GM19239 (cell line): ENCODE data around the gene DGUOK.

ENCODE experiments used
- DNase-seq: peaks from one replicate; pipeline ENCODE4 v3.0.0; 2011; ENCODE audit warnings: low spot score; ENCODE audit not compliant: insufficient read length
- FAIRE-seq: peaks from 2 replicates; lab custom pipeline; 2011; peaks lifted over from hg19 to GRCh38; lab: Jason Lieb, UNC

Gene DGUOK

DNA sequence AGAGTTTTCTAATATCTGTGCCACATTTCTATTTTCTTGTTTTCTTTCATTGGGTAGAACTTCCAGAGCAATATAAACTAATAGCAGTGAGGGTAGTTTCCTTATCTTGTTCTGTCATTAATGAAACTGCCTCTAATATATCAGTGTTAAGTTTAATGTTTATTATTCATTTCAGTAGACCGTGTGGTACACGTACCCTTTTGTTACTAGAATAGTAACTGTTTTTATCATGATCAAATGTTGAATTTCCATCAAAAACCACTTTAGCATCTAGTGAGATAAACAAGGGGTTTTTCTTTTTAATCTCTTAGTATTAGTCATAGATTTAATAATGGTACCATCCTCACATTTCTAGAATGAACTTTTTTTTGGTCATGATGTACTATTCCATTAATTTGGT is 16.0 kb downstream of the DGUOK start:
- no peak for FAIRE-seq

DNA sequence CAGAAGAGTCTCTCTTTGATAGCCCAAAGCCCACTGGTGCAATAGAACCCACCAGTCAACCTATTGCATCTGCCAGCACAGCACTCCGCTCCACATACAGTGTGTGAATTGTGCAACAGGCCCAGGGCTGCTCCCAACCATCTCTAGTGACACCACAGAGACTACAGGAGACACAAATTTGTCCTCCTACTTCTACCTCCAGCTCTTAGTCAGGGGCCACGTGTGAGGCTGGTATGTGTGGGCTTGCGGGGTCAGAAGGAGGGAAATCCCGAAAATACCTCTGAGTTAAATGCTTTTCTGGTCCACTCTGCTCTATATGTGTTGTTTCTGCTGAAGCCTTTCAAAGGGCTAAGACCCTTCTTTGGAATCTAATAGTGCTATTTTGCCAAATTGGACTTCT is 18.0 kb downstream of the DGUOK start:
- no peak for DNase-seq
- FAIRE-seq: no peak

More for the DNA sequence above, 16.0 kb downstream of the DGUOK start:
- no peak for DNase-seq

DNA sequence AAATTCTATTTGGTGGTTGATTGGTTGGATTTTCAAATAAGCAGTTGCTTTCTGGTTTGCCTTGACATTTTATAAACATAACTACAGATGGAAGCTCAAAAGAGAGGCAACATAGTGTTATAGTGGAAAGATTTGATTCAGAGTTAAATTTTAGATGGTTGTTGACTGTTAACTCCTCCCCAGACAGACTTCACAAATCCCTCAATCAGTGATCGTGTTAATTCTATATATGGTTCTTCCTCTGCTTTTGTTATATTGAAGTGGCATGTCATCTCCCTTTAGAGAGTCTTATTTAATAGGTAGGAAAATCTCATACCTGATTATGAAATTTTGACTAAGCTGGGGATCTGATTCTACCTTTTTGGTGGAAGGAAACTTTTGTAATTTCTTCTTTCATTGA is 19.5 kb downstream of the DGUOK start:
- no peak for FAIRE-seq

DNA sequence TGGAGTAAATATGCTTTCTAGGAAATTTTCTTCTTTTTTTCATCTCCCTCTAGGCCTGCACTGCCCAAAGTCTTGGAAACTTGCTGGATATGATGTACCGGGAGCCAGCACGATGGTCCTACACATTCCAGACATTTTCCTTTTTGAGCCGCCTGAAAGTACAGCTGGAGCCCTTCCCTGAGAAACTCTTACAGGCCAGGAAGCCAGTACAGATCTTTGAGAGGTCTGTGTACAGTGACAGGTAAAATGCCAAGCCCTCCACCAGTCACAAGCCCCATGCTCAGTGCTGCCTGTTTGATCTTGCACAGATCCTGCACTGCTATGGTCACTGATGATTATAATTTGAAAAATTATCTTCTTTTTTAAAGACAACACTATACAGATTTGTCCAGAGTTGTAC is 20.0 kb downstream of the DGUOK start:
- no peak for FAIRE-seq
- no peak for DNase-seq

More for the DNA sequence above, 19.5 kb downstream of the DGUOK start:
- no peak for DNase-seq

DNA sequence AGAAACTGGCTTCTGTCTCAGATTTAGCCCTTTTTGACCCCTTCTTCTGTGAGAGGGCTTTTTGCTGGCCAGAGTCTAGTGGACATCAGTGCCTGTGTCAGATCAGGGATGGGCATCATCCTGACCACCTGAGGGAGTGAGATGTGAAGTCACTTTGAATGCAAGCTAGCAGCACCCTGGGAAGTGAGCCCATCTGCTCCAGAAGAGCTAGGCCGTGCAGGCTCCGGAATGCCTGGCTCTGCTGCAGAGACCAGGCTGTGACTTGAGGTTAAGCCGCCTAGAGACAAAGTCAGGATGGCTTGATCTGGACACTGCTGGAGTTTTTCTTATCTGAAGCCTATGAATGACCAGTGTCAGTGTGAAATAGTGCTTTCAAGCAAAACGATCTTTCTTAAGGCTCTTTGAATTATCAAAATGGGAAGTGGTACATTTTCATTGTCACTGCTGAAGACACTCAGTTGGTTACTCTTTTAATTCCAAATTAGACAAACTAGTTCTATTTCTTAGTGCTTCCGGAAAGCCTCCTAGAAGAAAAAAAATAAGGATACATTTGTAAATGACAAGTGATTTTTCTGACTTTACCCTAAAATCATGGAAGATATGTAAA is 20.8 kb downstream of the DGUOK start:
- FAIRE-seq (no peak), DNase-seq (no peak)

DNA sequence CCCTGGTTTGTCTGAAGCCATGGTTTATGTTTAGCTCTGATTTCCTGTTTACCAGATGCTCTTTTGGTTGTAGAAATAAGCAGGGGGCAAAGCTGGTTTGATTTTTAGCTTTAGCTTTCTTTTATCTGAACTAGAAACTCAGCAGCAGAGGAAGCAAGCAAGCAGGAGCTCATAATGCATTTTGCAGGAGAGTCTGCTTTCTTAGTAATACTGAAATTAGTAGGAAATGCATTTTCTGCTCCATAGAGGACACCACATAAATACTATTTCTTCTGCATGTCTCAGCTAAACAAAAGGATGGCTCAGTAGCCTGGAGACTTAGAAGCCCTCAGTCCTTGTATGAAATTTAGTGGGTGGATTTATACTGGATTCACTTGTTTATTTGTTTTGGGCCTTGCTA is 23.1 kb downstream of the DGUOK start:
- FAIRE-seq: peak; percentile 28
- no peak for DNase-seq

DNA sequence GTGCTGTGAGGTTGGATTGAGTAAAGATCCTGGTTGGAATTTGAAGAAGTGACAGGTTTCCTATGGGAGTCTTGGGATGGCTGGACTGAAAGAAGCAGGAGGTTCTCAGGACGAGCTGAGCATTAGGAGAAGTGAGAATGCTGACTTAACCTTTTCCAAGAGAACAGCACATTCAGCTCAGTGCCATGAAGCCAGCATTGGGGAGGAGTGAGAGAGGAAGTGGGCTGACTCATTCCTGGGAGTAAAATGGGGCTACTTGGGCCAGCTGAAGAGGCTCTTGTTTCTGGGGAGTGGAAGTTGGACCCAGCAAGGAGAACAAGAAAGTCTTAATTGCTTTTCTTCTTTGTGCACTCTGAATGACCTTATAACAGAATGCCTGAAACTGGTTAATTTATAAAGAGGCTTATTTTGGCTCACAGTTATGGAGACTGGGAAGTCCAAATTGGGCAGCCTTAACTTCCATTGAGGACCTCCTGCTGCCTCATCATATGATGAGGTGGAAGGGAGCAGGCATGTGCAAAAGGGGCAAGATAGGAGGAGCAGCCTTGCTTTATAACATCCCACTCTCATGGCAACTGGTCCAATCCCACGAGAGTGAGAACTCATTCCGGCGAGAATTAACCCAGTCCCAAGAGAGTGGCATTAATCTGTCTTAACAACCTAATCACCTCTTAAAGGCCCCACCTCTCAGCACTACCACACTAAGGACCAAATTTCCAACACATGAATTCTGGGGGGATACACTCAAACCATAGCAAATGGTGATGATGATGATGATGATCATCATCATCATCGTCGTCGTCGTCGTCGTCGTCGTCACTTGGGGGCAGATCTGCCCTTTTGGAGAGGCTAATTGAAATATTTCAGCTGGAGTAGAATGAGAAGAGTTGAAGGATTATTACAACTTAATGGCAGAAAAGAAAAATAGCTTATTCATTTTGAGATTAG is 26.1 kb downstream of the DGUOK start:
- no peak for DNase-seq
- no peak for FAIRE-seq

DNA sequence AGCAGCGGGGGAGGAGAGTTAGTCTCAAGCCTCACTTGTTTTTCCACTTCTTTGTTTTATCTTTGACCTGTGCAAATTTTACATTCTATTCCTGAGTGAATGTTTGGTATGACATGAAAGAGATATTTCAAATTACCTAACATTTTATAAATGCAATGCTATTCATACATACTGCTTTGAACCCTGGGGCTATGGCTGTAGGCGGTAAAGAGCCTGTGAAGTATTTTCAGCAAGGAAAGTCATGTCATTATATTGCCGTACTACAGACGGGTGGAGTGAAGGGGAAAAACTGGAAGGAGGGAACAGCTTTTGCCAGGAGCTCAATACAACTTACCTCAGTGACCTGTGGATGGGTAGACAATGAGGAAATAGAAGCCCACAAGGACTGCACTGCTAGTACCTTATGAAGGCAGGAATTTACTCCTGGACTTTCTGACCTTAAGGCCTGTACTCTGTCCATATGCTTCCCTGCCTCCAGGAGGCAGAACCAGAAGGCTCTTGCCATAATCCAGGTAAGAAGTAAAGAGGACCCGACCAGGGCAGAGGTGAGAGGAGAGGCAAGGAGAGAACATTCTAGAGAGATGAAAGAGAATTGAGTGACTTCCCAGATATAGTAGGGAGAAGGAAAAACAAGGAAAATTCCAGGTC is 29.7 kb downstream of the DGUOK start:
- FAIRE-seq: no peak

DNA sequence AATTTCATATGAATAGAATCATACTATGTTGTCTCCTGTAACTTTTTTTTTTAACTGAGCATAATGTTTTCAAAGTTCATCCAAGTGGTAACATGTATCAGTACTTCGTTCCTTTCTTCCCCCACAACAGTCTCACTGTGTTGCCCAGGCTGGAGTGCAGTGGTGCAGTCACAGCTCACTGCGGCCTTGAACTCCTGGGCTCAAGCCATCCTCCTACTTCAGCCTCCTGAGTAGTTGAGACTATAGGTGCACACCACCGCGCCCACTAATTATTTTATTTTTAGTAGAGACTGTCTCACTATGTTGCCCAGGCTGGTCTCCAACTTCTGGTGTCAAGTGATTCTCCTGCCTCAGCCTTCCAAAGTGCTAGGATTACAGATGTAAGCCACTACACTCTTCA is 34.6 kb downstream of the DGUOK start:
- DNase-seq (no peak), FAIRE-seq (no peak)

More for the DNA sequence above, 29.7 kb downstream of the DGUOK start:
- DNase-seq: no peak

DNA sequence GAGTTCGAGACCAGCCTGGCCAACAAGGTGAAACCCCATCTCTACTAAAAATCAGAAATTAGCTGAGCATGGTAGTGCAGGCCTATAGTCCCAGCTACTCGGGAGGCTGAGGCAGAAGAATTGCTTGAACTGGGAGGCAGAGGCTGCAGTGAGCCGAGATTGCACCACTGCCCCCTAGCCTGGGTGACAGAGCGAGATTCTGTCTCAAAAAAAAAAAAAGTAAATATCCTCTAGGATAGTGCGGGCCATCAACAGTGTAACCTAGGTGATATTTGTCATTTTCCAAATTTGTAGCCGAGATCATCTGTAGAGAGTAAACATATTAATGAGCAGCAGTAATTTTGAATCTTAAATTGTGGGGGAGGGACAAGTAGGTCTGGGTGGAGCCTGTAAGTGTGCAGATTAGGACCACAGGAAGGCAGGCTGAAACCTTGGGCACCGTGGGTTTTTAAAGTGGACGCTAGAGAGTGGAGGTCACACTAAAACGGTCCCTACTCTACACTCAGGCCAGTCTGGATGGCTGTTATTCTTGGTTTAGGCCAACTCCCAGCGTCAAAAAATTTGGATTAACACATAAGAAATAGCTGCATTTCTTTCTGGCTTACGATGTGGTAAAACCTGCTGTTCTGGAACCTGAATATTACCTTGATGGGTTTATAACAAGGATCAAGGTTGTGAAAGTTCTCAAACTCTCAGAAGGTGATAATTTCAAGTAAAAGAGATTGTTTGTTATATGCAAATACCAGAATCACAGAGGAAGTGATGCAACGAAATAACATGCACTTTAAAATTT is 35.3 kb downstream of the DGUOK start:
- FAIRE-seq (no peak), DNase-seq (no peak)

DNA sequence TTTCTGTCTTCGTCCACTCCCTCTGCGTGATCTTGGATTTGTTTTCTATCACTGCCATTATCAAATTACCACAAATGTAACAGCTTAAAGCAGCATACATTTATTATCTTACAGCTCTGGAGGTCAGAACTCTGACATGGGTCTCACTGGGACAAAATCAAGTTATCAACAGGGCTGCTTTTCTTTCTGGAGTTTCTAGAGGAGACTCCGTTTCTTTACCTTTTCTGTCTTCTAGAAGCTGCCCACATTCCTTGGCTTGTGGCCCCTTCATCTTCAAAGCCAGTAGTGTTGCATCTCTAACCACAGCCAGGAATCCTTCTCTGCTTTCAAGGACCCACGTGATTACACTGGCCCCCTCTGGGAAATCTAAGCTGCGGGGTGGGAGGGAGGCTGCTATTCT is 36.1 kb downstream of the DGUOK start:
- FAIRE-seq (no peak), DNase-seq (no peak)

DNA sequence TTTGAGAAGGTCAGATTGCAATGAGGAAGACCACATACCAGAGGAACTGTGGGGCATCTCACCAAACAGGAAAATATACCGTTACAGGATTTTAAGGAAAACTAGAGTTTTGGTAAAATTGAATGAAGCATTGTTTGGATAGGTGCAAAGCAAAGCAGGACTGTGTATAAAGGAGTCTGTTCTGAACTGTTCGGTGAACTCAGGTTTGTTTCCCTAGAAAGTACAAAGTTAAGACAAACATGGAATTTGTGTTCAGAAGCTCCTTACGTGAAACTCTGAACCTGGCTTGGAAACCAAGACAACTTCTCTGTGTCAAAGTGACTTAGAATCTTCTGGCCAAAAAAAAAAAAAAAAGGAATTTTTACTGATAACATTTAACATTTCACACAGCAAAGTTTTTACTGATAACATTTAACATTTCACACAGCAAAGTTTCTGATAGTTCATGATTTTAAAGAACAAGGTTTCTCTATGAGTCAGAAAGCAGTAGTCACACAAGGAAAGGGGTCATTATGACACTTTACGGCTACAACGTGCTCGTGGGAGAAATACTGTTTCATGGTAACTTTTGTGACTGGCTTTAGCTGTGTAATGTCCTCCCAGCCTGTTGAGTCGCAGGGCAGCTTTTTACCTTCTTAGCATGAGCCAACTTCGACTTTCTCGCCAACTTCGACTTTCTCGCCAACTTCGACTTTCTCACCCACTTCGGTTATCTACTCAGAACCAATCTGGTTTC is 36.9 kb downstream of the DGUOK start:
- no peak for DNase-seq
- peak; percentile 53 for FAIRE-seq

DNA sequence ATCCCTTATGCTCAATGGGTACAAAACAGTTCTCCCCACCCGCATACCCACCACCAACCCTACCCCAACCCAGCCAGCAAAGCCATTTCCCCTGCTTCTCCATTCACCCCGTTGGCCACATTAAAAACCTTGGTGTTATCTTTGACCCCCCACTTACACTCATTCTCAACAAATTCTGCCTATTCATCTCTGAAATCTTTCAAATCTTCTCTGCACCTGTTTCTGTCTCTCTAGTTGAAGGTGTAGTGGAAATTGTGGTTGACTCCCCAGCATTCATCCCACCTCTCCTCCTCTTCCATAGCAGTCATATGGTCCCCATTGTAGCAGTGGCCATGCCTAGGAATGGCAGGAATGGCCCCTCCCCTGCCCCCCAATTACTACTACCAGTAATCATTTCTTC is 37.5 kb downstream of the DGUOK start:
- DNase-seq: no peak
- no peak for FAIRE-seq

DNA sequence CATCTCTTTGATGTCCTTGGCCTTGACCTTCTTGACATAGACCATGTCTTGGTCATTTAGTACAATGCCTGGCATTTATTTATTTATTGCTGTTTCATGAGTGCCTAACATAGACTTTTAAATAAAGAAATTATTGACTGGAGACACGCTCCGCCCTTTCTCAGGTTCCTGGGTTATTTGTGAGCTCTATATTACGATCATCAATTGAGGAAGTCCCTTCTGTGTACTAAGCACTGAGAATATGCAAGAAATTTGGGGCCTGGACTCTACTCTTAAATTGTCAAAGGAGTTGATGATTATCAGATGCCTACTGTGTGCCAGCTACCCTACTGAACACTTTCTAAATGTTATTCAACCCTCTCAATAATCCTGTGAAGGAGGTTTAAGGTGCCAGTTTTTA is 38.4 kb downstream of the DGUOK start:
- FAIRE-seq (no peak), DNase-seq (no peak)

DNA sequence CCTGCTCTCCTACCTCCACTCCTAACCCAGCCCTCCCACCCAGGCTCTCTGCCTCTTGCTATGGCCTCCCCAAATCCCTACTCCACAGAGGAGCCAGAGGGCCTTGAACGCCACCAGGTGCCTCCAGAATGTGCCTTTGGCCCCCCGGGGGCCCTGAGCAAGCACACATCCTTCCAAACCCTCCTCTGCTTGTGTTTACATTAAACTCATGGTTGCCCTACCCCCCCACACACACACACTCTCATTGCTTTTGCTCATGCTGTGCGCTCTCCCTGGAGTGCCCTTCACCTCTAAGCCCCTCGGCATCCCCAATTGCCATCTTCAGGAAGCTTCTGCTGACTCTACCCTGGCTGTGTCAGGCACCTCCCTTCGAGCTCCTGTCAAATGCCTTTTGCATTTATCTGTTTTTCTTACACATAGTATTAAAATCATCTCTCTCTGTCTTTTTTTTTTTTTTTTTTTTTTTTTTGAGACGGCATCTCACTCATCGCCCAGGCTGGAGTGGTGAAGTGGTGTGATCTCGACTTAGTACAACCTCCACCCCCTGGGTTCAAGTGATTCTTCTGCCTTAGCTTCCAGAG is 41.8 kb downstream of the DGUOK start:
- no peak for FAIRE-seq

DNA sequence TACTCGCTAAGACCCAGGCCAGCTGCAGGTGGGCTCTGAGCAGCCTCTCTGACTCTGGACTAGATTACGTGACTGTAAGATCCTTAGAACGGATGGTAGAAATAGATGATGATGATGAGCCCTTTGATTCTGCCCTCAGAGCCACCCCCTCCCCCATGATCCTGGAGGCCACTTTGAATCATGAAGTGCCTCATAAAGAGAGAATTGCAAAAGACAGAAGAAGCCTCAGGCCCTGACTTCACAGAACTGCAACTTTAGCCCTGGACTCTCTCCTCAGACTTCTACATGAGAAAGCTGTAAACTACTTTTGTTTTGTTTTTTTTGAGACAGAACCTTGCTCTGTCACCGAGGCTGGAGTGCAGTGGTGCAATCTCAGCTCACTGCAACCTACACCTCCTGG is 42.7 kb downstream of the DGUOK start:
- FAIRE-seq: no peak
- DNase-seq: no peak

More for the DNA sequence above, 41.8 kb downstream of the DGUOK start:
- no peak for DNase-seq

DNA sequence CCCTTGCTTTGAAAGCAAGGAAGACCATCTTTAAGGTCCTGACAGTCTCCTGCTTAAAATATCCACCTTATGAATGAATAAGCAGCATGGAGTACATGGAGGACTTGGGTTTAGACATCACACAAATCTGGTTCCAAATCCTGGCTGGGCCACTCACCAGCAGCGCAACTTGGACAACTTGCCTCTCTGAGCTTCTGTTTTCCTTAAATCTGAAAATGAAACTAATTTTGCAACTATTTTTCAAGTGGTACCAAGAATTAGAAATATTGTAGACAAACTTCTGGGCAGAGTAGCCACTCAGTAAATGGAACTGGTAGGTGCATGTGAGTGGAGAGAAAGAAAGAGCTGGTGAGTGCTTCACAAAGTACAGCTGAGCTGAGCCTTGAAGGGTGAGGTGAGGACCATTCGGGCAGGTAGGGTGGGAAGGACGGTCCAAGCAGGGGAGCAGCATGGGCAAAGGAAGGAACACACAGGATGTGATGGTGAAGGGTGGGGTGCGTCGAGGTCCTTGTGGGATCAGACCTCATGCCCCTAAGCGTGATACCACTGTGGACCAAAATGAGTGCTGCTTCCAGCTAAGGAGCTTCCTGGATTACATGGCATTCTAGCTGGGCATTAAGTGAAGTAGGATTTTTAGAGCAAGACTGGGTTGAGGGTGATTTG is 43.6 kb downstream of the DGUOK start:
- DNase-seq (no peak), FAIRE-seq (no peak)

DNA sequence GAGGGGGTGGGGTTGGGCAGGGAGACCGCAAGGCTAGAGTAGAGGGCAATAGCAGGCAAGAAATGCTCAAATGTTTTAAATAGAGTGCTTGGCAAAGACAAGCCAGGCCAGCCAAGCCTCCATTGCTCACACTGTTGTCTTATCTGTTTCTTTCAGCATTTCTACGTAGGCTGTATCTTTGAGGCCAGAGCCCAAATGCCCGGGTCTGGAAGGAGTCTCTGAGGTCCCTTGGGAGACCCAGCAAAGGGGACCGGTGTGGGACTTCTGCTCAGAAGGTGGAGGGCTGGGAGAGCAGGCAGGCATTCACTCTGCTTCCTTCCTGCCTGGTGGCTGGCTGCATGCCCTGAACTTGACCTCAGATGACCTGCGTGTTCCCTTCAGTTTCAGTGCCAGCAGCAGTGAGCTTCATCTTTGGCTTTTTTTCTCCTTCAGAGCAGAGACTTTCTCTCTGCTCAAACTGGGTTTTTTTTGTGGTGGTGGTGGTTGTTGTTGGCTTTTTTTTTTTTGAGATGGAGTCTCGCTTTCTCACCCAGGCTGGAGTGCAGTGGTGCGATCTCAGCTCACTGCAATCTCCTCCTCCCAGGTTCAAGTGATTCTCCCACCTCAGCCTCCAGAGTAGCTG is 44.3 kb downstream of the DGUOK start:
- FAIRE-seq: peak; percentile 72

More for the DNA sequence above, 44.3 kb downstream of the DGUOK start:
- DNase-seq: peak; percentile 53
